ENCODE results near the gene GCGR.

GCGR gene

DNA sequence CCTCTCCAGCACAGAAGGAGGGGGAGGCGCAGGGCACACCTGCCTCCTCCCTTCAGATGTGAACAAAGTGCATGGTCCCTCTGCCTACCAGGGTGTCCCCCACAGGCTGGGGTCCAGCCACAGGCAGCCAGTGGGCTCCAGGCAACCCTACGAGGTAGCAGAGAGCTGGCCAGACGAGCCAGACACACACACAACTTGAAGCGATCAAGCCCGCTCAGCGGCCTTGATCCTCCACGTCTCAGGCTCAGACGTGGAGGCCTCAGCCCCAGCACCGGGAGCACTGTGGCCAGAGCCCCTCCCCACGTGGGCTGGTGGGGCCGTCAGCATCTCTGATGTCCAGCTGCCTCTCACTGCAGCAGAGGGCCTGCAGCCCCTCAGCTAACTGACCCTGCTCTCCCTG is 20.6 kb downstream of the GCGR start:
- in situ Hi-C loops (cut with MboI; ENCODE audit: low pct_unique_long_range_greater_than_20kb, low sequenced_read_pairs, unreplicated experiment): no loop called here

DNA sequence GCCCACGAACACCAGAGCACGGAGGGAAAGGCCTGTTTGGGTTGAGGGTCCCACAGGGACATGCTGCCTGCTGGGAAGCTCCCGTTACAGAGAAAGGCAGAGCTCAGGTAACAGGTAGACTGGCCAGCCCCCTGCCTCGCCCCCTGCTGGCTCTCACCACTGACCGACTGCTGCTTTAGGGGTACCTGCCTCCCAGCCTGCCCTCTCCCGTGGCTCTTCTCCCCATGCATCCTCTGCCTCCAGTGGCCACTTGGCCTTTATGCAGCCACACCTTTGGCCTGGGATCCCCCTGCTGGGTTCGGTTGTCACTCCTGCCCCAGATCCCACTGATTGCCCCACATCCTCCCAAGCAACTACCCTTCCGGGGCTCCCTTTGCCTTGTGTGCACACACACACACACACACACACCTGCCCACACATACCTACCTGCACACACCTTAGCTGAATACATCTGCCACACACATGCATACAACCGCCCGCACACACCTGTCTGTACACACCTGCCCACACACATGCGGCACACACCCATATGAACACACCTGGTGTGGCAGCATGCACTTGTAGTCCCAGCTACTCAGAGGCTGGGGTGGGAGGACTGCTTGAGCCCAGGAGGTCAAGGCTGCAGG is 22.0 kb downstream of the GCGR start:
- DNase-seq (ENCODE audit: low spot score): no peak
- in situ Hi-C loops (cut with MboI; ENCODE audit: low pct_unique_long_range_greater_than_20kb, low sequenced_read_pairs, unreplicated experiment): no loop called here
- TF ChIP-seq, protein P1, sequence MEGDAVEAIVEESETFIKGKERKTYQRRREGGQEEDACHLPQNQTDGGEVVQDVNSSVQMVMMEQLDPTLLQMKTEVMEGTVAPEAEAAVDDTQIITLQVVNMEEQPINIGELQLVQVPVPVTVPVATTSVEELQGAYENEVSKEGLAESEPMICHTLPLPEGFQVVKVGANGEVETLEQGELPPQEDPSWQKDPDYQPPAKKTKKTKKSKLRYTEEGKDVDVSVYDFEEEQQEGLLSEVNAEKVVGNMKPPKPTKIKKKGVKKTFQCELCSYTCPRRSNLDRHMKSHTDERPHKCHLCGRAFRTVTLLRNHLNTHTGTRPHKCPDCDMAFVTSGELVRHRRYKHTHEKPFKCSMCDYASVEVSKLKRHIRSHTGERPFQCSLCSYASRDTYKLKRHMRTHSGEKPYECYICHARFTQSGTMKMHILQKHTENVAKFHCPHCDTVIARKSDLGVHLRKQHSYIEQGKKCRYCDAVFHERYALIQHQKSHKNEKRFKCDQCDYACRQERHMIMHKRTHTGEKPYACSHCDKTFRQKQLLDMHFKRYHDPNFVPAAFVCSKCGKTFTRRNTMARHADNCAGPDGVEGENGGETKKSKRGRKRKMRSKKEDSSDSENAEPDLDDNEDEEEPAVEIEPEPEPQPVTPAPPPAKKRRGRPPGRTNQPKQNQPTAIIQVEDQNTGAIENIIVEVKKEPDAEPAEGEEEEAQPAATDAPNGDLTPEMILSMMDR (IDR thresholded peaks at IDR 0.05; ENCODE audit: extremely low read depth, insufficient read depth, missing control alignments): no peak

More for the DNA sequence above, 20.6 kb downstream of the GCGR start:
- TF ChIP-seq, protein P1 (IDR thresholded peaks at IDR 0.05; ENCODE audit: extremely low read depth, insufficient read depth, missing control alignments): no peak
- DNase-seq (ENCODE audit: low spot score): no peak

DNA sequence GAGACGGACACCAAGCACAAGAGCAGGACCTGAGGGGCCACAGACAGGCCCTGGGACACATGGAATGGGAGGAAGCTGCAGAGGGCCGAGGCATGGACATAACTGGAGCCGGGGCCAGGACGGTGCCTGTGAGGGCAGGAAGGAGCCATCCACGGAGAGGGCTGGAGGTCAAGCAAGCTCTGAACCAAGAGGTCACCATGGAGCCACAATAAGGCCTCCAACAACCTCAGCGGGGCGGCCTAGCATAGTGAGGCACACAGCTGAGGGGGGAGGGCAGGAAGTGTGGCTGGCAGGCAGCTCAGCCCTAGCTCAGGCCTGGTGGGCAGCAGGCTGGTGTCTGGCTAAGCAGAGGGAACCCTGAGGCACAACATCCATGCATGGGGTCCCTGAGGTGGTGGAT is 24.7 kb downstream of the GCGR start:
- DNase-seq (ENCODE audit: low spot score): no peak
- in situ Hi-C loops (cut with MboI; ENCODE audit: low pct_unique_long_range_greater_than_20kb, low sequenced_read_pairs, unreplicated experiment): no loop called here
- TF ChIP-seq, protein P1 (IDR thresholded peaks at IDR 0.05; ENCODE audit: extremely low read depth, insufficient read depth, missing control alignments): no peak

DNA sequence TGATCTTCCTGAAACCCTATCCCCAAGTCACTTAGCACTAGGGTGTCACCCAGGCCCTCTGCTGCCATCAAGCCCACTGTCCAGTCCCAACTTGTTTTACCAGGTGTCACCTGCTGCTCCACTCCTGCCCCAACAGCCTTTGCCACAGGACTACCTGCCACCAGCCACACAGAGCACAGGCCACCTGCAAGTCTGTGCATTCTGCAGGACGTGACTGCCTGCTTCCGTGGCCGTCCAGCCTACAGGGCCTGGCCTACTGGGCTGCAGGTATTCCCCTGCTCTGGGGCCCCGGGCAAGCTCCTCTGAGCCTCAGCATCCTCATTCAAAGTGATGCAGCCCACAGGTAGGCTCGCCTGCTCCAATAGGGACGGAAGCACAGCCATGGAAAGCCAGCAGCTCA is 25.9 kb downstream of the GCGR start:
- TF ChIP-seq, protein P1 (IDR thresholded peaks at IDR 0.05; ENCODE audit: extremely low read depth, insufficient read depth, missing control alignments): no peak
- DNase-seq (ENCODE audit: low spot score): no peak
- in situ Hi-C loops (cut with MboI; ENCODE audit: low pct_unique_long_range_greater_than_20kb, low sequenced_read_pairs, unreplicated experiment): no loop called here

DNA sequence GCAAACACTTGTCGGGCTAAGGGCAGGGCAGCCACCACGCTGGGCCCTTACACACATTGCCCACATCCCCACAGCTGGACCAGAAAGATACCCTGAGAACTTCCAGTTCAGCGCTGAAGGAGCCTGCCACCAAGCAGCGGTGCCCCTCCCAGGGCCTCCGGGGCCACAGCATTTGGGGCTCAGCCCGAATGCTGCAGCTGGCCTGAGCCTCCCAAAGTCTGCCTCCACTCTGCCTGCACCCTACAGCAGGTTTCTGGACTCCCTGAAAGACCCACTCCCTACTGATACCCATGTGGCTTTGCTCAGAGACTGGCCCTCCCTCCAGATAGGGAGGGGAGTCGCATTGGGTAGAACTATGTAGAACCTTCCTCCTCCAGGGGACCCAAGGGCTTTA is 27.6 kb downstream of the GCGR start:
- no peak for DNase-seq (ENCODE audit: low spot score)
- TF ChIP-seq, protein P1 (IDR thresholded peaks at IDR 0.05; ENCODE audit: extremely low read depth, insufficient read depth, missing control alignments): no peak
- in situ Hi-C loops (cut with MboI; ENCODE audit: low pct_unique_long_range_greater_than_20kb, low sequenced_read_pairs, unreplicated experiment): no loop called here

DNA sequence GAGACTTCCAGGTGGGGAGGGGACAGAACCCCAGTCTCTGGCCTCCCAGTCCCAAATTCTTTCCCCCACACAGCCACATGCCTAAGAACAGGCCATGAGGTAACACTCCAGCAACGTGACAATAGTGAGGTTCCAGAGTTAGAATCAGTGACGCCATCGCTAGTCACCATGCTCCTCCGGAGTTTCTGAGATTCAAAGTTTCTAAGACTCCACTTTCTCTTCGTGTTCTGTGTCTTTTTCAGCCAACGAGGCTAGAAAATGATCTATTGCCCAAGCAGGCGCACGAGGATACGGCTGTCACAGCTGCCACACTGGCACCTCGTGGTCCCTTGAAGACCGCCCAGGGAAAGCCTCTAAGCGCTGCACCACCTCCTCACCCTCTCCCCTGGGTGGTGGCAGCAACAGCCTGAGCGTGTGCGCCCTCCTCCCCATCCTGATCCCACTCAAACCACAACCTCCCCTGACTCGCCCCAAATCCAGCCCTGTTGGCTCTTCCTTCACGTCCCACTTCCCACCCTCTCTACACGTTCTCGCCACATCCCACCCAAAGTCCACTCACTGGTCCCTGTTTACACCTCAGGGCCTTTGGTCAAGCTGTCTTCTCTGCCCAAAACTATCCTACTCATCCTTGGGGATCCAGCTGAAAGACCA is 28.1 kb downstream of the GCGR start:
- TF ChIP-seq, protein P1 (IDR thresholded peaks at IDR 0.05; ENCODE audit: extremely low read depth, insufficient read depth, missing control alignments): no peak
- in situ Hi-C loops (cut with MboI; ENCODE audit: low pct_unique_long_range_greater_than_20kb, low sequenced_read_pairs, unreplicated experiment): no loop called here
- DNase-seq (ENCODE audit: low spot score): no peak

Measured in GM13977 (cell line).